Ishikawa (cell line): Measurements from ENCODE around the gene FAP.

Source experiments
- CEBPB ChIP-seq: IDR thresholded peaks from 2 replicates; pipeline ENCODE4 v1.6.1; 2012
- CREB1 ChIP-seq: IDR thresholded peaks from 2 replicates; pipeline ENCODE4 v1.6.1; 2012; ENCODE audit warnings: low read depth
- EGR1 ChIP-seq: IDR thresholded peaks from 2 replicates; pipeline ENCODE4 v1.6.1; 2012
- EP300 ChIP-seq: IDR thresholded peaks from 2 replicates; pipeline ENCODE4 v1.6.1; 2012; ENCODE audit warnings: borderline replicate concordance
- FOXM1 ChIP-seq: IDR thresholded peaks from 2 replicates; pipeline ENCODE4 v1.6.1; 2012; ENCODE audit warnings: low read depth, borderline replicate concordance
- NFIC ChIP-seq: IDR thresholded peaks from 2 replicates; pipeline ENCODE4 v1.6.1; 2012
- RAD21 ChIP-seq: IDR thresholded peaks from 2 replicates; pipeline ENCODE4 v1.6.1; 2012; ENCODE audit warnings: low read depth
- TAF1 ChIP-seq: IDR thresholded peaks from 2 replicates; pipeline ENCODE4 v1.6.1; 2012; ENCODE audit warnings: low read depth, mild to moderate bottlenecking
- TCF12 ChIP-seq: IDR thresholded peaks from 2 replicates; pipeline ENCODE4 v1.6.1; 2012; ENCODE audit warnings: low read depth
- TEAD4 ChIP-seq: IDR thresholded peaks from 2 replicates; pipeline ENCODE4 v1.6.1; 2012
- YY1 ChIP-seq: IDR thresholded peaks from 2 replicates; pipeline ENCODE4 v1.6.1; 2012; ENCODE audit warnings: low read depth
- ZBTB7A ChIP-seq: IDR thresholded peaks from 2 replicates; pipeline ENCODE4 v1.6.1; 2012; ENCODE audit warnings: low read depth
- TF ChIP-seq, protein P1 (sequence below): IDR thresholded peaks from 2 replicates; pipeline ENCODE4 v1.6.1; 2012
- TF ChIP-seq, protein P2 (sequence below): IDR thresholded peaks from 2 replicates; pipeline ENCODE4 v1.6.1; 2012
- TF ChIP-seq, protein P3 (sequence below): IDR thresholded peaks from 2 replicates; pipeline ENCODE4 v1.6.1; 2012; ENCODE audit warnings: low read depth, mild to moderate bottlenecking

FAP gene

DNA sequence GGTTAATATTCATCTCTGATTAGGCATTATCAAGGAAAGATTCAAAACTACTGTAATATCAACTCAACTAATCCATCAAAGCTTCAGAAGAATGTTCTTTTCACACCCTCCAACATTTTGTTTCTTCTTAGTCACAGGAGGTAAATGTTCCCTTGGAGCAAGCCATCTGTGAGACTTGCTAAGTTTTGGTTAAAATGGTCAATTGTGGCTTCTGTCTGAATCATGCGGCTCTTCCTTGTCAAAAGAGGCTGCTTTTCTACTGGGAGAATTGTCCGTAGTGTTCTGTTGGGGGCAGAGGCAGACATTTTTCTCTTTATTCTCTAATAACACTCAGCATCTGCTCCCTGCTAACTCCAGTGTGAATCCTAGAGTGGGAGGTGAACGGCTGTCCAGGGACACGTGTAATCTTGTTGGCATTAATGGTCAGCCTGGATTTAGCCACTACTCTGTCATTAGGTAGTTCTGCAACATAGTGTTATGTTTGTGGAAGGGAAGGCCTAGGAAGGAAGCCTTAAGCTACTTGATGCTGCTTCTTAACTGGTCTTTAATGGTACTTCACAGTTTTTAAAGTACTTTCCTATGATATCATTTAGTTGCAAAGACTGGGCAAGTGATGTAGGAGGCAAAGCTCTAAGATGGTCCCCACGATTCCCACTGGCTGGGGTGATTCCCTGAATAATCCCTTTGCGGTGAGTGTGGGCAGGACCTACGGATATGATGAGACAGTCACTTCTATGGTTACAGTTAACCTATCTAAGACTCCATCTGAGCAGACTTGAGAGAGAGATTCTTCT is 22.6 kb upstream of the FAP start:
- TF ChIP-seq YY1 (no peak), CREB1 (no peak), EP300 (no peak), CEBPB (no peak), NFIC (no peak), TEAD4 (no peak), FOXM1 (no peak), ZBTB7A (no peak)
- TF ChIP-seq, protein P1, sequence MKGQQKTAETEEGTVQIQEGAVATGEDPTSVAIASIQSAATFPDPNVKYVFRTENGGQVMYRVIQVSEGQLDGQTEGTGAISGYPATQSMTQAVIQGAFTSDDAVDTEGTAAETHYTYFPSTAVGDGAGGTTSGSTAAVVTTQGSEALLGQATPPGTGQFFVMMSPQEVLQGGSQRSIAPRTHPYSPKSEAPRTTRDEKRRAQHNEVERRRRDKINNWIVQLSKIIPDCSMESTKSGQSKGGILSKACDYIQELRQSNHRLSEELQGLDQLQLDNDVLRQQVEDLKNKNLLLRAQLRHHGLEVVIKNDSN = no peak
- TF ChIP-seq, protein P2, sequence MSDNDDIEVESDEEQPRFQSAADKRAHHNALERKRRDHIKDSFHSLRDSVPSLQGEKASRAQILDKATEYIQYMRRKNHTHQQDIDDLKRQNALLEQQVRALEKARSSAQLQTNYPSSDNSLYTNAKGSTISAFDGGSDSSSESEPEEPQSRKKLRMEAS = no peak

DNA sequence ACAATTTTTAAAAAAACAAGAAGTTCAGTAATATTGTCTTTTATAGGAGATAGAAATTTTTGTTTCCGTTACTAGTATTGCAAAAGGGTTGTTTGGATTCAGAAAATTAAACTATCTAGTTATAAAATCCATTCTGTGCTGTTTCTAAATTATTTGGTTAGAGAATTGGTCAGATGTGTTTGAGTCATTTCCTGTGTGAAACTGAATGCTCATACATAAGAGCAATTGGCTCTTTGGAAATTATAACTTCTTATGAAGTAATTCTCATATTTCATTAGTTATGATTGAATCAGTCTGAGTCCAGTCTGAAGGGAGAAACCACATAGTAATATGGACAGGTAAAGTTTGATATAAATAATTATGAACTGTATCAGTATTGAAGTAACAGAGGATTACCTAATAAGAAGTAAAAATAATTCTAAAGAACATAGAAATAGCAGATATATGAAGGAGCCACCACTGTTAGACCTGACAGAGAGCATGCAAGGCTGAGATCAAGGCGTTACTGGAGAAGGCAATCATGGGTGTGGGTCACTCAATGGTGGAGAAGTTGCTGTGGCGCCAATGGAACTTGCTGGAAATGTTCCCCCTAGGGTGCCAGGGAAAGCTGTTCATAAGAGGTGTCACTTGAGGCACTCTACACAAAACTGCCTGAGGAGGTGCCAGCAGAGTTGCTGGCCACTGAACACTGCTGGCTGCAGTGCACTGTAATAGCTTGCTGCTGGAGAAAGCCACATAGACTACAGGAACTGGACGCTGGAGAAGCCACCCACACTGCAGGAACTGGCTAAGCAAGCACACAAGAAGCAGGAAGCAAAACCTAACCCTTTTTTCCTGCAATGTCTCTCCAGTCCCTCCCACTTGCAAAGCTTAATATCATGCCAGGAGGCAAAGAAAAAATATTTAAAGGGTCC is 18.0 kb upstream of the FAP start:
- TF ChIP-seq, protein P2 = no peak
- TF ChIP-seq TAF1 (no peak), ZBTB7A (no peak), CEBPB (no peak), TEAD4 (no peak), RAD21 (no peak), EGR1 (no peak), NFIC (no peak), TCF12 (no peak), YY1 (no peak), EP300 (no peak), FOXM1 (no peak), CREB1 (no peak)
- TF ChIP-seq, protein P1 = no peak

DNA sequence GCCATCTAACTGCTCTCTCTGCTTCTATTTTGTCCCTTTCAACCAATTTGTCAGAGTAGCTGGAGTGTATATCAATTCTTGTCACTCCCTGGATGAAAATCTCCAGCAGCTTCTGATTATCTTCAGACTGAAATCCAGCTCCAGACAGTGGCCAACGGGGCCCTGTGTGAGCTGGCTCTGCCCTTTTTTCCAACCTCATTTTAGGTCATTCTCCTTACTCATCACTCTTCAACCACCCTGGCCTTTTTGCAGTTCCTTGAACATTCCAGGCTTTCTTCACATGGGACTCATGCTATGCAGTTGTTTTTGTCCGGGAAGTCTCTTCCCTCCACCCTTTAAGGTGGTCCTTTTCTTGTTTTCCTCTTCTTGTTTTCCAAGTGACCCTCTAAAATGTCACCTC is 15.4 kb upstream of the FAP start:
- TF ChIP-seq CEBPB (no peak), NFIC (no peak), EGR1 (no peak), YY1 (no peak), TEAD4 (no peak), EP300 (no peak), TCF12 (no peak), FOXM1 (no peak), ZBTB7A (no peak)
- TF ChIP-seq, protein P2 = no peak
- TF ChIP-seq, protein P1 = no peak
- TF ChIP-seq, protein P3, sequence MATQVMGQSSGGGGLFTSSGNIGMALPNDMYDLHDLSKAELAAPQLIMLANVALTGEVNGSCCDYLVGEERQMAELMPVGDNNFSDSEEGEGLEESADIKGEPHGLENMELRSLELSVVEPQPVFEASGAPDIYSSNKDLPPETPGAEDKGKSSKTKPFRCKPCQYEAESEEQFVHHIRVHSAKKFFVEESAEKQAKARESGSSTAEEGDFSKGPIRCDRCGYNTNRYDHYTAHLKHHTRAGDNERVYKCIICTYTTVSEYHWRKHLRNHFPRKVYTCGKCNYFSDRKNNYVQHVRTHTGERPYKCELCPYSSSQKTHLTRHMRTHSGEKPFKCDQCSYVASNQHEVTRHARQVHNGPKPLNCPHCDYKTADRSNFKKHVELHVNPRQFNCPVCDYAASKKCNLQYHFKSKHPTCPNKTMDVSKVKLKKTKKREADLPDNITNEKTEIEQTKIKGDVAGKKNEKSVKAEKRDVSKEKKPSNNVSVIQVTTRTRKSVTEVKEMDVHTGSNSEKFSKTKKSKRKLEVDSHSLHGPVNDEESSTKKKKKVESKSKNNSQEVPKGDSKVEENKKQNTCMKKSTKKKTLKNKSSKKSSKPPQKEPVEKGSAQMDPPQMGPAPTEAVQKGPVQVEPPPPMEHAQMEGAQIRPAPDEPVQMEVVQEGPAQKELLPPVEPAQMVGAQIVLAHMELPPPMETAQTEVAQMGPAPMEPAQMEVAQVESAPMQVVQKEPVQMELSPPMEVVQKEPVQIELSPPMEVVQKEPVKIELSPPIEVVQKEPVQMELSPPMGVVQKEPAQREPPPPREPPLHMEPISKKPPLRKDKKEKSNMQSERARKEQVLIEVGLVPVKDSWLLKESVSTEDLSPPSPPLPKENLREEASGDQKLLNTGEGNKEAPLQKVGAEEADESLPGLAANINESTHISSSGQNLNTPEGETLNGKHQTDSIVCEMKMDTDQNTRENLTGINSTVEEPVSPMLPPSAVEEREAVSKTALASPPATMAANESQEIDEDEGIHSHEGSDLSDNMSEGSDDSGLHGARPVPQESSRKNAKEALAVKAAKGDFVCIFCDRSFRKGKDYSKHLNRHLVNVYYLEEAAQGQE = no peak

DNA sequence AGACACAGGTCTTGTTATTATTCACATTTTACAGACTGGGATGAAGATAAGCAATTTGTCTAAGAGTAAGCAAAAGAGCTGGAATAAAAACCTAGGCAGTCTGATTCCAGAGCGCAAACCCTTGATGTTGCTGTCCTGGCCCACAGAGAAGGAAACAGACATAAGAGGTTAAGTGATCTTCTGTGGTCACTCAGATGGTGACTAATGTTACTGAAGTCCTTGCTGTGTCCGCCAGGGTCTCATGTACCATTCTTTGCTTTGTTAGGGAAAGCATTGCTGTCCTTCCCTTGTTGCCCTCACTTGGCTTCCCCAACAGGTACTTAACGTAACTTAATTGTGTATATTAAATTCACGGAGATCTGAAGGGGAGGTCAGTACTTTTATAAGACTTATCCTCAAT is 14.9 kb upstream of the FAP start:
- TF ChIP-seq NFIC = no peak
- no peak for TF ChIP-seq RAD21
- no peak for TF ChIP-seq YY1
- TF ChIP-seq EP300 = no peak
- no peak for TF ChIP-seq FOXM1
- TF ChIP-seq ZBTB7A = no peak
- no peak for TF ChIP-seq TCF12

DNA sequence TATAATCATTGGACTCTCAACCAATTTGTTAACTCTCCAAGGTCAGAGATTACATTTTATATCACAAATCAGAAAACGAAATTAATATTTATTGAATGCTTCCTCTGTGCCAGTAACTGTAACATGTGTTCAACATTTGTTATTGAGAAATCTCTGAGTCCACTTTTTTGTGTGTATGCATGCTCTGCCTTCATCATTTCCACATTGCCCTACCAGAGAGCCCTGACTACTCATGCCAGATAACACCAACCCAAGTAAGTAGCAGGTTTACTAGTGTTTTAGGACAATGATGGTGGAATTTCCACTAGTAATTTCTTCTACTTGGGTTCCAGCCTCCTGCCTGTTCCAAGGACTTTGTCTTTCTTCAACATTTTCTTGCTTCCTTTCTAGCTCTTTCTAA is 14.2 kb upstream of the FAP start:
- TF ChIP-seq ZBTB7A = no peak
- TF ChIP-seq, protein P2 = no peak
- TF ChIP-seq CREB1 = no peak
- TF ChIP-seq YY1 = no peak
- TF ChIP-seq TAF1 = no peak
- TF ChIP-seq TEAD4 = no peak
- TF ChIP-seq CEBPB = no peak
- TF ChIP-seq, protein P3 = no peak
- no peak for TF ChIP-seq TCF12
- no peak for TF ChIP-seq FOXM1
- TF ChIP-seq RAD21 = no peak
